Measurements from ENCODE around the gene ADAM11. TPM values are rescaled to one million over a fixed set of nuclear protein-coding genes. Genes with fewer than 3 reads are reported as not detected.

The ADAM11 gene
- total and polyA plus RNA-seq, 2 donors from 2014 or later = 0.24 to 0.28 TPM

DNA sequence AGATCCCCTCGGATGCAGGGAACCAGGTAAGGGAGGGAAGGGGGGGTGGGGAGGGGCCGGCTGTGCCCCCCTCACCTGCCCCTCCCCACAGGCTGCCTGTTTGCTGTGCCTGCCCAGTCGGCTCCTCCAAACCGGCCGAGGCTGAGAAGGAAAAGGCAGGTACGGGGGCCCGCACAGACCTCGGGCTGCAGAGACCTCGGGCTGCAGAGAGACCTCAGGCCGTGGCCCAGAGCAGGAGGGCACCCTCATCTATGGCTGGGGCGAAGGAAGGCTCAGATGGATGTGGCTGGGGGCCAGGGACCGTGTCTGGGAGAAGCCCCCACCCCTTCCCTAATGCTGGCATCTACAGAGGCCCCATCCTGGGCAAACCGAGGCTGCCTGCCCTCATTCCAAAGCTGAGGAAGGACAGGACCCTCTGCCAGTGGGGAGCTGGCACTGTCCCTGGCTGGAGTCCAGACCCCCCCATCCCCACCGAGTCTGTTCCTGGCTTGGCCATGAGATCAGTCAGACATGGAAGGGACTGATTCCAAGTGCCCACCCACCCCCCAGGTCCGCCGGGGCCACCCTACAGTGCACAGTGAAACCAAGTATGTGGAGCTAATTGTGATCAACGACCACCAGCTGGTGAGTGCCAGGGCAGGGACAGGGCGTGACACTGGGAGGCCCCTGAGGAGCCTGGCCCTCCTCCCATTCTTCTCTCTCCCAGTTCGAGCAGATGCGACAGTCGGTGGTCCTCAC lies 13.7 kb downstream of the ADAM11 start:
- no peak overlapping the region for H3K27ac ChIP-seq (ENCODE audit: low read depth in 2 of 2, low read length in 2 of 2)
- intact Hi-C loops (cut with DNase I) = no loop called here
- H3K9ac ChIP-seq (ENCODE audit: low read length in 3 of 3) = no peak overlapping the region
- no peaks in the 10 kb centered on the region for H3K36me3 ChIP-seq (ENCODE audit: control insufficient read depth in 2 of 3, insufficient read depth in 3 of 3, low read length in 3 of 3)
- DNase-seq (no peak), FAIRE-seq (no peak)
- TF ChIP-seq, protein P1, sequence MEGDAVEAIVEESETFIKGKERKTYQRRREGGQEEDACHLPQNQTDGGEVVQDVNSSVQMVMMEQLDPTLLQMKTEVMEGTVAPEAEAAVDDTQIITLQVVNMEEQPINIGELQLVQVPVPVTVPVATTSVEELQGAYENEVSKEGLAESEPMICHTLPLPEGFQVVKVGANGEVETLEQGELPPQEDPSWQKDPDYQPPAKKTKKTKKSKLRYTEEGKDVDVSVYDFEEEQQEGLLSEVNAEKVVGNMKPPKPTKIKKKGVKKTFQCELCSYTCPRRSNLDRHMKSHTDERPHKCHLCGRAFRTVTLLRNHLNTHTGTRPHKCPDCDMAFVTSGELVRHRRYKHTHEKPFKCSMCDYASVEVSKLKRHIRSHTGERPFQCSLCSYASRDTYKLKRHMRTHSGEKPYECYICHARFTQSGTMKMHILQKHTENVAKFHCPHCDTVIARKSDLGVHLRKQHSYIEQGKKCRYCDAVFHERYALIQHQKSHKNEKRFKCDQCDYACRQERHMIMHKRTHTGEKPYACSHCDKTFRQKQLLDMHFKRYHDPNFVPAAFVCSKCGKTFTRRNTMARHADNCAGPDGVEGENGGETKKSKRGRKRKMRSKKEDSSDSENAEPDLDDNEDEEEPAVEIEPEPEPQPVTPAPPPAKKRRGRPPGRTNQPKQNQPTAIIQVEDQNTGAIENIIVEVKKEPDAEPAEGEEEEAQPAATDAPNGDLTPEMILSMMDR (IDR thresholded peaks at IDR 0.05; ENCODE audit: borderline replicate concordance, extremely low read depth, insufficient read depth) = no peak
- H3K9me3 ChIP-seq (ENCODE audit: control insufficient read depth in 2 of 3, insufficient read depth in 1 of 3, low read length in 3 of 3) = no peaks in the 10 kb centered on the region
- H3K4me3 ChIP-seq (ENCODE audit: low read length in 3 of 3) = no peak overlapping the region
- H3K4me1 ChIP-seq (ENCODE audit: control insufficient read depth in 2 of 3, insufficient read depth in 2 of 3, low read depth in 1 of 3, low read length in 3 of 3) = peaks cover 0 to 11% (median 0%) of the 10 kb centered on the region in 3 donors
- no peaks in the 10 kb centered on the region for H3K27me3 ChIP-seq (ENCODE audit: control insufficient read depth, insufficient read depth, low read length)

DNA sequence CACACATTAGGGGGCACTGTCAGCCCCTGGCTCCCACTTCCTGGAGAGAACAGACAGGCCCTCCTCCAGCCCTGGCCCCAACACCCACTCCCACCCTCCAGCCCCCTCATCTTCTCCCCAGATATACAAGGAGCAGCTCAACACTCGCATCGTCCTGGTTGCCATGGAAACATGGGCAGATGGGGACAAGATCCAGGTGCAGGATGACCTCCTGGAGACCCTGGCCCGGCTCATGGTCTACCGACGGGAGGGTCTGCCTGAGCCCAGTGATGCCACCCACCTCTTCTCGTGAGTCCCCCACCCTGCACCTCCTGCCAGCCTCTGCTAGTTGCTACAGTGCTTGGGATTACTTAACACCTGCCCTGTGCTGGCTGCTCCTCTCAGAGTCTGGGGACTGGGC lies 14.4 kb downstream of the ADAM11 start:
- DNase-seq (no peak), FAIRE-seq (no peak)
- Histone ChIP-seq H3K4me1 (ENCODE audit: control insufficient read depth in 2 of 3, insufficient read depth in 2 of 3, low read depth in 1 of 3, low read length in 3 of 3) (peaks cover 0 to 11% (median 0%) of the 10 kb centered on the region in 3 donors), H3K4me3 (ENCODE audit: low read length in 3 of 3) (no peak overlapping the region), H3K36me3 (ENCODE audit: control insufficient read depth in 2 of 3, insufficient read depth in 3 of 3, low read length in 3 of 3) (no peaks in the 10 kb centered on the region), H3K27ac (ENCODE audit: low read depth in 2 of 2, low read length in 2 of 2) (no peak overlapping the region), H3K9me3 (ENCODE audit: control insufficient read depth in 2 of 3, insufficient read depth in 1 of 3, low read length in 3 of 3) (no peaks in the 10 kb centered on the region), H3K9ac (ENCODE audit: low read length in 3 of 3) (no peak overlapping the region), H3K27me3 (ENCODE audit: control insufficient read depth, insufficient read depth, low read length) (no peaks in the 10 kb centered on the region)
- TF ChIP-seq, protein P1 (IDR thresholded peaks at IDR 0.05; ENCODE audit: borderline replicate concordance, extremely low read depth, insufficient read depth) = no peak
- intact Hi-C loops (cut with DNase I) = no loop called here

DNA sequence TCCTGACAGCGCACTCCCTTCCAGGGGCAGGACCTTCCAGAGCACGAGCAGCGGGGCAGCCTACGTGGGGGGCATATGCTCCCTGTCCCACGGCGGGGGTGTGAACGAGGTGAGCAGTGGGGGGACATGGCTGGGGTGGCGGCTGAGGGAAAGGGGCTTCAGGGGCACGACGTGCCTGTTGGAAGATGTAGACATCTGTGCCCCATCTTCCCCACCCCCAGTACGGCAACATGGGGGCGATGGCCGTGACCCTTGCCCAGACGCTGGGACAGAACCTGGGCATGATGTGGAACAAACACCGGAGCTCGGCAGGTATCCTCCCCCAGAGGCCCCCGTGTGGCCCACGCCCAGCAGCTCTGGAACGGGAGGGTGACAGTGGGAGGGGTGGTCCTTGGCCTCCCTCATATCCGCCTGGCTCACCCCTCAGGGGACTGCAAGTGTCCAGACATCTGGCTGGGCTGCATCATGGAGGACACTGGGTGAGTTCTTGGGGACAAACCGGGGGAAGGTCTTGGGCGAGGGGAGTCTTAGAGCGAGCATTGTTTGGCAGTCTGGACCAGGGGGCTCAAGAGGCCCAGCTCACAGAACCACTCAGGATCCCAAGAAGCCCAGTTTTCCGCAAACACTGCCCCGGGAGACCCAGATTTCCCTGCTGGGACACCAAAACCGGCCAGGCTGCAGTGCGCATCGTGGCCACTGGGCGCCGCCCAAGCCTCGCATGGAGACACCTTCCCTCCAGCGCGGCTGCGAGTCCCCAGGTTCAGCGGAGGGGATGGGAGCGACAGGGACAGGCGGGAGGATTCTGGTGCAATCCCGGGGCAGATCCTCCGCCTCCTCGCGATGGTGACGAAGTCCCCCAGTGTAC lies 15.7 kb downstream of the ADAM11 start:
- TF ChIP-seq, protein P1 (IDR thresholded peaks at IDR 0.05; ENCODE audit: borderline replicate concordance, extremely low read depth, insufficient read depth) = peak; percentile 99
- Histone ChIP-seq H3K9ac (ENCODE audit: low read length in 3 of 3) (no peak overlapping the region), H3K4me3 (ENCODE audit: low read length in 3 of 3) (peak overlapping the region; percentile 21 to 67 (median 50)), H3K36me3 (ENCODE audit: control insufficient read depth in 2 of 3, insufficient read depth in 3 of 3, low read length in 3 of 3) (no peaks in the 10 kb centered on the region), H3K4me1 (ENCODE audit: control insufficient read depth in 2 of 3, insufficient read depth in 2 of 3, low read depth in 1 of 3, low read length in 3 of 3) (peaks cover 0 to 18% (median 0%) of the 10 kb centered on the region in 3 donors), H3K27ac (ENCODE audit: low read depth in 2 of 2, low read length in 2 of 2) (no peak overlapping the region), H3K27me3 (ENCODE audit: control insufficient read depth, insufficient read depth, low read length) (no peaks in the 10 kb centered on the region), H3K9me3 (ENCODE audit: control insufficient read depth in 2 of 3, insufficient read depth in 1 of 3, low read length in 3 of 3) (no peaks in the 10 kb centered on the region)
- peak; percentile 89 to 95 (median 93) for DNase-seq
- no peak for FAIRE-seq
- intact Hi-C loops (cut with DNase I) = loop anchor here (5.0 kb wide), 1 partner anchor 98 kb away; no protein-coding TSS in a partner anchor

All from kidney (tissue), 14 donors.